Right lobe of liver (tissue), 4 donors: ENCODE measurements around the gene C6orf47.

ENCODE experiments used
- POLR2A ChIP-seq: fragments of 450-650 bp; IDR thresholded peaks from one replicate; pipeline ENCODE4 v1.6.1; 2017; ENCODE audit warnings: antibody characterized with exemption, mild to moderate bottlenecking
- TF ChIP-seq, protein P1 (sequence below), 4 donors: fragments of 200-600 bp in 3 of 4; fragments of 450-650 bp in 1 of 4; IDR thresholded peaks; one replicate each; pipeline versions ENCODE4 v1.5.1 to v1.8.0; 2016 to 2022; ENCODE audit warnings: antibody characterized with exemption in 4 of 4, mild to moderate bottlenecking in 2 of 4
- donor health status: DM: no; HTN: no; CAD: no.
- donor health status: DM: no; HTN: no; CAD: no.
- donor health status: DM: no; HTN: yes; CAD: no.

DNA sequence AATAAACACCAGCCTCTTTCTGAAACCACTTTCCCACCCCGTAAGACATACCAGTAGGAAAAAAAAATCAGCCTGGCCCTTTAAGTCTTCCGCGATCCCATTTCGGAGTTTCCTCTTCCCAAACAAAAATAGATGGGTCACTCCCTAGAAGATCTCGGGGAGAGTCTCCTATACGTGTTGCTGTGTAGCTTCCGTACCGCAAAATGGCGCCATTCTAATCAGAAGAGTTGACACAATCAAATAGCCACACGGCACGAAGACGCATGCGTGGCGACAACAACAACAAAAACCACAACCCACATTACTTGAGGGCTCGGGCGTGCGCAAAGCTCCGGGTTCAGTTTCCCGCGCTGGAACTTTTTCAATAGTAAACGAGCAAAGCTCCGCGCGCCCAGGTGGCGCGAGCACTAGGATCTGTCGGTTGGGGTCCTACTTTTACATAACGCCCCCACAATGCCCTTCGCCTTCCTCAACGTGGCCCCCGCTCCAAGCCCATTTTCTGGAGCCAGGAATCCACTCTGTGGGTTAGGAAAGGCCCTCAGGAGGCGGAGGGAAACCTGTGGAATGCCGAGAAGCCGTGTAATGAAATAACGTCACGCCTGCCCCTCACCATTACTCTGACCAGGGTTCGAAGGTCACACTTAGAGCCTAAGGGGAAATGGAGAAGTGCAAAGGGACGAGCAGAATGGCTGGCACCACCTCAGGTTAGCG, 4.4 kb upstream of the C6orf47 start, which contains the start of gene GPANK1:
- TF ChIP-seq, protein P1, sequence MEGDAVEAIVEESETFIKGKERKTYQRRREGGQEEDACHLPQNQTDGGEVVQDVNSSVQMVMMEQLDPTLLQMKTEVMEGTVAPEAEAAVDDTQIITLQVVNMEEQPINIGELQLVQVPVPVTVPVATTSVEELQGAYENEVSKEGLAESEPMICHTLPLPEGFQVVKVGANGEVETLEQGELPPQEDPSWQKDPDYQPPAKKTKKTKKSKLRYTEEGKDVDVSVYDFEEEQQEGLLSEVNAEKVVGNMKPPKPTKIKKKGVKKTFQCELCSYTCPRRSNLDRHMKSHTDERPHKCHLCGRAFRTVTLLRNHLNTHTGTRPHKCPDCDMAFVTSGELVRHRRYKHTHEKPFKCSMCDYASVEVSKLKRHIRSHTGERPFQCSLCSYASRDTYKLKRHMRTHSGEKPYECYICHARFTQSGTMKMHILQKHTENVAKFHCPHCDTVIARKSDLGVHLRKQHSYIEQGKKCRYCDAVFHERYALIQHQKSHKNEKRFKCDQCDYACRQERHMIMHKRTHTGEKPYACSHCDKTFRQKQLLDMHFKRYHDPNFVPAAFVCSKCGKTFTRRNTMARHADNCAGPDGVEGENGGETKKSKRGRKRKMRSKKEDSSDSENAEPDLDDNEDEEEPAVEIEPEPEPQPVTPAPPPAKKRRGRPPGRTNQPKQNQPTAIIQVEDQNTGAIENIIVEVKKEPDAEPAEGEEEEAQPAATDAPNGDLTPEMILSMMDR (IDR thresholded peaks at IDR 0.05): no peak
- peak; percentile 54 for TF ChIP-seq POLR2A
